Ectodermal cell (in vitro differentiated cells): ENCODE results near the gene TICRR.

ENCODE experiments used
- H3K27ac ChIP-seq: 2 replicates; pipeline ENCODE4 v1.7.0; 2013; ENCODE audit warnings: mild to moderate bottlenecking, low read depth, low read length; ENCODE audit not compliant: insufficient read depth, poor library complexity, severe bottlenecking
- H3K27me3 ChIP-seq: 2 replicates; pipeline ENCODE4 v1.7.0; 2013; ENCODE audit warnings: mild to moderate bottlenecking, low read length; ENCODE audit not compliant: insufficient read depth, control insufficient read depth, poor library complexity, severe bottlenecking
- H3K36me3 ChIP-seq: one replicate; pipeline ENCODE4 v1.7.0; 2013; ENCODE audit warnings: low read length; ENCODE audit not compliant: control insufficient read depth, insufficient read depth
- H3K4me1 ChIP-seq: one replicate; pipeline ENCODE4 v1.7.0; 2013; ENCODE audit warnings: low read length; ENCODE audit not compliant: control insufficient read depth, insufficient read depth
- H3K4me3 ChIP-seq: 2 replicates; pipeline ENCODE4 v1.7.0; 2013; ENCODE audit warnings: low read depth, low read length, control low read depth; ENCODE audit not compliant: insufficient read depth
- H3K9me3 ChIP-seq: 2 replicates; pipeline ENCODE4 v1.7.0; 2013; ENCODE audit warnings: mild to moderate bottlenecking, low read length, moderate library complexity; ENCODE audit not compliant: control insufficient read depth
- WGBS, 2 experiments: methylation state at CpG; one replicate each; pipeline ENCODE4 v1.1.7; 2013; ENCODE audit warnings: missing lambda C conversion rate in 2 of 2; 5-methylcytosine and 5-hydroxymethylcytosine counted together

TICRR gene

DNA sequence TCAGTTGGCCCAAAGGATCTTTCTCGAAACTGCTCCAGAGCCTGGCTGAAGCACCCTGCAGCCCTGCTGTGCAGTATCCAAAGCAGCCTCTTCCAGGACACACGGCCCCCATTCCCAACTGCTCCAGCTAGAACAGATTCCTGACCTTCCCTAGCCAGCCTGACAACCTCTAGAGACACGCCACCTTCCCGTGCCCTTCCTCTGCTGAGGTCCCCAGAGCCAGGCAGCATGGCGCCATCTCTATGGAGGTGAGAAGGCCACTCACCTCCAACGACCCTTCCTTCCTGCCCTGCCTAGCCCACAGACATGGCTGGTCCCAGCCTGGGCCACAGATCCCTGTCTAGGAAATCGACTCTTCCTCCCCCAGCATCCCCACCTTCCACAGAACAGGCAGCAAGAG, 76.9 kb downstream of the TICRR start:
- 83 to 90% methylated on average over 7 of the region's 7 CpGs for WGBS, 2 experiments
- H3K4me3 ChIP-seq = no peak overlapping the region

GRCh38 chr15:89652666-89653065, 77.4 kb downstream of the TICRR start:
- H3K27me3 ChIP-seq = peaks cover 12% of the 10 kb centered on the region
- WGBS, 2 experiments = 85 to 86% methylated on average over 16 of the region's 16 CpGs
- H3K27ac ChIP-seq = no peak overlapping the region
- H3K4me1 ChIP-seq = peaks cover 7% of the 10 kb centered on the region
- no peaks in the 10 kb centered on the region for H3K36me3 ChIP-seq
- no peak overlapping the region for H3K4me3 ChIP-seq
- no peaks in the 10 kb centered on the region for H3K9me3 ChIP-seq

More for the DNA sequence above, 76.9 kb downstream of the TICRR start:
- no peak overlapping the region for H3K27ac ChIP-seq
- peaks cover 9% of the 10 kb centered on the region for H3K27me3 ChIP-seq
- no peaks in the 10 kb centered on the region for H3K9me3 ChIP-seq
- peaks cover 7% of the 10 kb centered on the region for H3K4me1 ChIP-seq
- H3K36me3 ChIP-seq = no peaks in the 10 kb centered on the region

DNA sequence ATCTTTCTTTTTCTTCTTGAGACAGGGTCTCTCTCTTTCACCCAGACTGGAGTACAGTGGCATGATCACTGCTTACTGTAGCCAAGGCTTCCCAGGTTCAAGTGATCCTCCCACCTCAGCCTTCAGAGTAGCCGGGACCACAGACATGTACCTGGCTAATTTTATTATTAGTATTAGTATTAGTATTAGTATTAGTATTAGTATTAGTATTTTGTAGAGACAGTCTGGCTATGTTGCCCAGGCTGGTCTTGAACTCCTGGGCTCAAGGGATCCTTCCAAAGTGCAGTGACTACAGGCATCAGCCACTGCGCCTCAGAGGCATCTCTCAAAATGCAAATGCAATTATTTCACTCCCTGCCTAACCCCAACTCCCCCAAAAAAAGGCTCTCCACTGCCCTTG, 78.3 kb downstream of the TICRR start:
- Histone ChIP-seq H3K9me3 (no peaks in the 10 kb centered on the region), H3K27ac (no peak overlapping the region), H3K4me3 (no peak overlapping the region), H3K4me1 (peaks cover 7% of the 10 kb centered on the region), H3K27me3 (peaks cover 16% of the 10 kb centered on the region), H3K36me3 (no peaks in the 10 kb centered on the region)
- 92 to 94% methylated on average over 1 of the region's 2 CpGs for WGBS, 2 experiments

DNA sequence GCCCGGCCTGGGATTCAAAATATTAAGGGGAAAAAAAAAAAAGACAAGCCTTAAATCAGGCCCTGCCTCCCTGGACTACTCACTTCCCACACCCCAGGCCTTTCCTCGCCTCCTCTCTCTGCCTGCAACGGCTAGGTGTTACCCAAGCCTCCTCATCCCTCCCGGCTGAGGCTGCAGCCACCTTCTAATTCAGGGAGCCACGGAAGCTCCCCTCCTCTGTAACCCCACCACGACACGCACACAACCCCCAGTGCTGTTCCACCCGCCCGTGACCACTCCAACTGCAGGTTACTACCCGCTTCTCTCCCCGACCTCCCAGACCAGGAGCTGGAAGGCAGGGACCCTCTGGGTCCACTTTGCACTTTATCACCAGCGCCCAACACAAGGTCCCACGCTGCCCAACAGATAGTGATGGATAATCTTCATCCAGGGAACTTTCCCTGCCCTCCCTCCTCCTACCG, 79.1 kb downstream of the TICRR start:
- H3K27ac ChIP-seq = no peak overlapping the region
- no peaks in the 10 kb centered on the region for H3K36me3 ChIP-seq
- peaks cover 7% of the 10 kb centered on the region for H3K4me1 ChIP-seq
- H3K27me3 ChIP-seq = peaks cover 18% of the 10 kb centered on the region
- WGBS, 2 experiments = 37 to 44% methylated on average over 14 of the region's 14 CpGs
- H3K9me3 ChIP-seq = no peaks in the 10 kb centered on the region
- peak overlapping the region; percentile 86 for H3K4me3 ChIP-seq

DNA sequence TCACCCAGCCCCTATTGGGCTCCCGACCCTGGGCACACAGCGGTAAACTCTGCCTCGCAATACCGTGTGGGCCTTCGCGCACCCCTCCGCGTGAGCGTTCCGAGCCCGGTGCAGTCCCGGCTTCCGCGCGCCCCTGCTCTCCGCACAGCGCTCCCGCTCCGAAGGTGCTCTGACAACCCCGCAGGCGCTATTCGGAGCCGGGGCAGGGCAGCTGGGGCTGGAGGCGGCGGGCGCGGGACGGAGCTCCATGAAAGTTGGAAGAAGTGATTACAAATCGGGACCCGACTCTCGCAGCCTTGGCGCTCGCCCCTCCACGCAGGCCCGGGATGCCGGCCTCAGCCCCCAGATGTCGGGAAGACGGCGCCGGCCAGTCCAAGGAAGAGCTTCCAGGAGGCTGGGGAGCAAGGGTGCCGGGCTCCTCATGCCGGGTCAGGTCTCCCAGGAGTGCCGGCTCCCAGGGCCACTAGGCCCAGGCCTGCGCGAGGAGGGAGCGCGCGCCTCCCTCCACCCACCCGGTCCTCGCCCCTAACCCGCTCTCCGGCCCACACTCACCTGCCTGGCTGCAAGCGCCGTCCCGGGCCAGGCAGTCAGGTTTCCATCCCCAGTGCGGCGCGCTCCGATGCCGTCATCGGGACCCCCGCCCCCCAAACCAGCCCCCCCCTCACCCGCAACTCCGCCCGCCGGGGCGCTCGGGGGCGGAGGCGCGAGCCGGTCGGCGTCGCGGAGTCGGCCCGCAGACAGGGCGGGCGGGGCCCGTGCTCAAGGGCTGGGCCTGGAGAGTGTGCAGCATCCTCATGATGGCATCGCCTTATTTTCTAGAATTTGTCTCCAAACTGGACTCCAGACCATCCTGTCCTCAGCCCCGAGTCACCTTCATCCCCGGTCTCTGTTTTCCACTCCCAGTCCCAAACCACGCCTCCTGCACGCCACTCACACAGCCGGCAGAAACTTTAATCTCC, 79.9 kb downstream of the TICRR start, which contains the start of gene KIF7:
Gene KIF7 (minus strand): TSS at position 621 of the 959 bp plus-strand sequence. CDS start 2,537 bp downstream, outside the sequence.
- WGBS, 2 experiments = 2% methylated on average over 87 of the region's 87 CpGs
- Histone ChIP-seq H3K27me3 (peaks cover 22% of the 10 kb centered on the region), H3K27ac (no peak within 1 kb of the TSS)

DNA sequence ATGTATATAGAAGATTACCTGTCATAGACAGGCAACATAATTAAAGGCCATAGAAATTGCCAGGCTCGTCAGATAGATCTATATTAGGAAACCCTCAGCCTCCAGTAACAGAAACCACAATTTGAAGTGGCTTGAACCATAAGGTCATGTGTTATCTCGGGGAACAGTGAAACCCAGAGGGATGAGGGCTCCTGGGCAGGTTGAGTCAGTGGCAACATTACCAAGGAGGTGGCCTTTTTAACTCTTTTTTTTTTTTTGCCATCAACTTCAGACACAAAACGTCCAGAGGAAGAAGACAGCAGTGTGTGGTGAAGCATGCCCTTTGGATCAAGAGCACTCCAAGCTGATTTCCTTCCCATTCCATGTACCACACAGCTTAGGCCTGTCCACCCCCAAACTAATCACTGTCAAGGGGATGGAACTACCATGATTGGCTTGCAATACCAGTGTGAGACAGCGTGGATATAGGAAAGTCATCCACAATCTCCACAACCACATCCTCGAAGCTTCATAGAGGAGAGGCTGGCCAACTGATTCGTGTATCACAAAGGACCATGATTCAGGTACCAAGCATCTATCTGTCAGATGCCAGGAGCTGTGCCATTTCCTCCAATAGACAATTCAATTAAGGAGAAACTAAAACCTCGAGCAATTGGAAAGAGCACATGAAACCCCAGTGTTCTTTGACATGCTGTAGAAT, 81.0 kb downstream of the TICRR start:
- Histone ChIP-seq H3K4me3 (no peak overlapping the region), H3K4me1 (peaks cover 7% of the 10 kb centered on the region), H3K9me3 (no peaks in the 10 kb centered on the region), H3K27ac (no peak overlapping the region), H3K27me3 (peaks cover 31% of the 10 kb centered on the region), H3K36me3 (no peaks in the 10 kb centered on the region)
- WGBS, 2 experiments = 84 to 88% methylated on average over 7 of the region's 7 CpGs

More for the DNA sequence above, 79.9 kb downstream of the TICRR start, which contains the start of gene KIF7:
- Histone ChIP-seq H3K36me3 (no peaks in the 10 kb centered on the region), H3K4me3 (peak within 1 kb of the TSS; percentile 86), H3K4me1 (peaks cover 7% of the 10 kb centered on the region), H3K9me3 (no peaks in the 10 kb centered on the region)

- peaks cover 7% of the 10 kb centered on the region for H3K4me1 ChIP-seq
- H3K4me3 ChIP-seq = no peak overlapping the region
- H3K27me3 ChIP-seq = peaks cover 33% of the 10 kb centered on the region
- H3K9me3 ChIP-seq = no peaks in the 10 kb centered on the region
- no peak overlapping the region for H3K27ac ChIP-seq
- 88 to 89% methylated on average over 5 of the region's 5 CpGs for WGBS, 2 experiments
- H3K36me3 ChIP-seq = no peaks in the 10 kb centered on the region
Observed at GRCh38 chr15:89657686-89658200, 82.5 kb downstream of the TICRR start.

DNA sequence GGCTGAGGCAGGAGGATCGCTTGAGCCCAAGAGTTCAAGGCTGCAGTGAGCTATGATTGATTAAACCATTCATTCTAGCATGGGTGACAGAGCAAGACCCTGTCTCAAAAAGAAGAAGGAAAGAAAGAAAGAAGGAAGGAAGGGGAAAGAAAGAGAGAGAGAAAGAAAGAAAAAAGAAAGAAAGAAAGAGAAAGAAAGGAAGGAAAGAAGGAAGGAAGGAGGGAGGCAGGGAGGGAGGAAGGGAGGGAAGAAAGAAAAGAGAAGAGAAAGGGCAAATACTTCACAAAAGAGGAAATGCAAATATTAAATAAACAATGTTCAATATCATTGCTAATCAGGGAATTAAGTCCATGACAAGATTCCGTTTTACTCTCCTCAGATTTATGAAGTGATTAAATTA, 84.0 kb downstream of the TICRR start:
- Histone ChIP-seq H3K27me3 (peaks cover 34% of the 10 kb centered on the region), H3K4me1 (peaks cover 5% of the 10 kb centered on the region), H3K36me3 (no peaks in the 10 kb centered on the region), H3K4me3 (no peak overlapping the region), H3K27ac (no peak overlapping the region), H3K9me3 (no peaks in the 10 kb centered on the region)
- WGBS, 2 experiments = 83 to 87% methylated on average over 2 of the region's 2 CpGs

GRCh38 chr15:89660556-89660955, 85.3 kb downstream of the TICRR start:
- H3K9me3 ChIP-seq = no peaks in the 10 kb centered on the region
- no peak overlapping the region for H3K4me3 ChIP-seq
- peaks cover 10% of the 10 kb centered on the region for H3K4me1 ChIP-seq
- no peaks in the 10 kb centered on the region for H3K36me3 ChIP-seq
- peaks cover 47% of the 10 kb centered on the region for H3K27me3 ChIP-seq
- WGBS, 2 experiments = 91 to 93% methylated on average over 2 of the region's 2 CpGs
- H3K27ac ChIP-seq = no peak overlapping the region
